Measurements from ENCODE around the gene IQCE.

The IQCE gene

DNA sequence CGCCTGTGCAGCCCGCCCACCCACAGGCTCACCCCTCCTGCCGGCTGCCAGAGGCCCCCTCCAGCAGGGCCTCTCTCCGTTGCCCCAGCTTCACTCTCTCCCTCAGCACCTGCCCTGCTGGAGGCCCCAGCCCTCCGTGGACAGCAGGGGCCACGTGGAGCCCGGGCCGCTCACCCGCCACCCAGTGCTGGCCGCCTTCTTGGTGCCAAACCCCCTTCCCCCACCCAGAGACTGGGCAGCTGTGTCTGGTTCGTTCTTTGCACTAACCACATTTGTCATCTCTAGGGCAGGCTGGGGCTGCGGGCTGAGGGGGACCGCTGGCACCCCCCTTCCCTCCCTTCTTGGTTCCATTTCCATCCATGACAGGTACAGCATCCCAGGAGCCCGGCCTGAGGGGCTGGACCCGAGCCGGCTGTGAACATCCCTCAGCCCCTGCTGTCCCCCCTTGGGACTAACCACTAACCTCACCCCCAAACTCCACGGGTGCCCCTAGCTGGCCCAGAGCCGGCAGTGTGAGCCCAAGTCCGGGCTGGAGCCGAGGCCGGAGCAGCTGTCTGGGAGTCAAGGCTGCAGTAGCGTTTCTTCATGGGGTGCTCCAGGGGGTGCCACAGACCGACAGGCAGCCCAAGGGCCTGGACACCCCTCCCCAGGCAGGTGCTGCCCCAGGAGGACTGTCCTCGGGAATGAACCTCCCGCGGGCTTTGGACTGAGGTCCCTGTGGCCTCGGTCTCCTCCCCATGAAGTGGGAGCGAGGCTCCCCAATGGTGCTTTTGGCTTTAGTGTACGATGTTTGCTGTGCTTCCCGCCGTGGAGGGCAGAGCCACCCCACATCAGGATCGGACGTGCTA, 103.7 kb downstream of the IQCE start:
- no peak for DNase-seq (ENCODE audit: low read depth, low spot score)

DNA sequence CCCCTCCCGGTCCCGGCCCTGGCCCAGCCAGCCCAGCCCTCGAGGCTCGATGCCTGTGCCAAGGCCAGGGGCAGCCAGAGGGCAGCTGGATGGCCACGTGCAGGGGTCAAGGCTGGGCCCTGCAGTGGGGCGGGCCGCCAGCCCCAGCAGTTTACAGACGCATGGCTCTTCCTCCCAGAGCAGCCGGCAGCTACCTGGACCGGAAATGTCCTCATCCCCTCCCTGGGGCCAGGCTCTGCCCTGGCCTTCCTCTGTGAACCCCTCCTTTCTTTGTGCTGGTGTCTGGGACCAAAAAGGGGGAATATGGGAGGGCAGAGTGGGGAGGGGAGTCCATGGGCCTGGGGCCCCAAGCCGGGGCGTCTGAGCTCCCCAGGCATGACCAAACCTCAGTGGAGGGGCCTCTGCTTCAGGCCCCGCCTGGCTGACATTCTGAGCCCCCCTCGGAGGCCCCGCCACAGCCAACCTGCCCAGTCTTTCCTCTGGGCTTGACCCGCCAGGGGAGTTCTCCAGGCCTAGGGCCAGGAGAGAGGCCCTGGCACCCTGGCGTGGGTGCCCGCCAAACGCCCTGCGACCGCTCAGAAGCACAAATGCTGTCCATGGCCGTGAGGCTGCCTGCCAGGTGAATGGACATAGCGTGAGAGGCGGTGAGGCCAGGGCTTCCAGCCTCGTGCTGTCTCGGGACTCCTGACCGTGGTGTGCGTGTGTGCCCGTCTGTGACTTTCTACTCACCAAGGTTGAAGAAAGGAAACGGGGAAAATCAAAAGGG, 104.5 kb downstream of the IQCE start:
- no peak for DNase-seq (ENCODE audit: low read depth, low spot score)

- DNase-seq (ENCODE audit: low read depth, low spot score): no peak
Measured at GRCh38 chr7:2663960-2664359, 105.2 kb downstream of the IQCE start.
